H1 (cell line): ENCODE measurements around the gene RBSN. TPM values are rescaled to one million over a fixed set of nuclear protein-coding genes. Genes with fewer than 3 reads are reported as not detected.

ENCODE experiments used
- CTCF ChIA-PET: fragments of 300-600 bp; sonication (Branson Sonifier 250); formaldehyde crosslinking; loops from one replicate; lab custom pipeline; 2021; ENCODE audit not compliant: partially characterized antibody; lab: Charles Lee
- POLR2A ChIA-PET: fragments of 300-600 bp; sonication (Branson Sonifier 250); formaldehyde crosslinking; loops from one replicate; lab custom pipeline; 2021; ENCODE audit warnings: inconsistent platforms; ENCODE audit not compliant: partially characterized antibody; lab: Charles Lee
- DNase-seq, 2 experiments: peaks; one replicate each; pipeline versions ENCODE4 v3.0.0 to v3.0.0-alpha.2; 2010 to 2022; ENCODE audit warnings: low spot score in 2 of 2, low read depth in 1 of 2, mixed read lengths in 1 of 2
- FAIRE-seq: peaks from 2 replicates; lab custom pipeline; 2011; peaks lifted over from hg19 to GRCh38; lab: Jason Lieb, UNC
- H2AFZ ChIP-seq: 2 replicates; pipeline ENCODE4 v1.8.1; 2012; ENCODE audit warnings: low read length, inconsistent platforms
- H2AK5ac ChIP-seq: 2 replicates; pipeline ENCODE4 v1.6.1; 2013; ENCODE audit warnings: low read depth, low read length
- H2BK120ac ChIP-seq: replicated peaks from 2 replicates; pipeline ENCODE3; 2013; ENCODE audit warnings: low read depth, low read length, inconsistent platforms
- H2BK12ac ChIP-seq: 2 replicates; pipeline ENCODE4 v1.6.1; 2013; ENCODE audit warnings: low read depth, low read length
- H2BK15ac ChIP-seq: 2 replicates; pipeline ENCODE4 v1.6.1; 2013; ENCODE audit warnings: low read length
- H2BK20ac ChIP-seq: 2 replicates; pipeline ENCODE4 v1.6.1; 2013; ENCODE audit warnings: low read length
- H2BK5ac ChIP-seq: 2 replicates; pipeline ENCODE4 v1.6.1; 2013; ENCODE audit warnings: low read depth, low read length
- H3K14ac ChIP-seq: 2 replicates; pipeline ENCODE4 v1.6.1; 2013; ENCODE audit warnings: inconsistent platforms; ENCODE audit not compliant: insufficient read length
- H3K18ac ChIP-seq: 2 replicates; pipeline ENCODE4 v1.6.1; 2013; ENCODE audit warnings: low read length; ENCODE audit errors: extremely low read depth
- H3K23ac ChIP-seq: 2 replicates; pipeline ENCODE4 v1.6.1; 2013; ENCODE audit warnings: inconsistent platforms; ENCODE audit not compliant: insufficient read length
- H3K23me2 ChIP-seq: 2 replicates; pipeline ENCODE4 v1.6.1; 2013; ENCODE audit warnings: low read depth, low read length
- H3K27ac ChIP-seq: 2 replicates; pipeline ENCODE4 v1.6.1; 2011; ENCODE audit warnings: low read depth, low read length, inconsistent platforms
- H3K27me3 ChIP-seq, 4 experiments: replicated peaks in 1 of 4; 1 replicate in 1 of 4; 2 replicates in 3 of 4; pipeline versions ENCODE4 v1.6.1 to v1.8.1; 2011 to 2013; ENCODE audit warnings: low read length in 3 of 4, mild to moderate bottlenecking in 3 of 4, inconsistent platforms in 2 of 4, mixed read lengths in 2 of 4, moderate library complexity in 1 of 4; ENCODE audit not compliant: control insufficient read depth in 3 of 4, insufficient read depth in 3 of 4; ENCODE audit errors: extremely low read depth in 1 of 4
- H3K36me3 ChIP-seq, 4 experiments: 2 replicates each; pipeline versions ENCODE4 v1.6.1 to v1.8.1; 2011 to 2013; ENCODE audit warnings: mild to moderate bottlenecking in 4 of 4, low read length in 3 of 4, moderate library complexity in 2 of 4, control low read depth in 1 of 4, inconsistent platforms in 1 of 4; ENCODE audit not compliant: insufficient read depth in 4 of 4, control insufficient read depth in 2 of 4
- H3K4ac ChIP-seq: replicated peaks from 2 replicates; pipeline ENCODE3; 2013; ENCODE audit warnings: low read length, low read depth, mixed read lengths, inconsistent platforms; ENCODE audit not compliant: insufficient read length
- H3K4me1 ChIP-seq, 4 experiments: replicated peaks in 1 of 4; 1 replicate in 1 of 4; 2 replicates in 3 of 4; pipeline versions ENCODE4 v1.6.1 to v1.8.1; 2011 to 2013; ENCODE audit warnings: low read length in 3 of 4, inconsistent platforms in 2 of 4, mixed read lengths in 1 of 4; ENCODE audit not compliant: insufficient read depth in 4 of 4, control insufficient read depth in 3 of 4
- H3K4me2 ChIP-seq, 2 experiments: 2 replicates each; pipeline versions ENCODE4 v1.6.1 to v1.8.1; 2011 to 2013; ENCODE audit warnings: low read depth in 2 of 2, low read length in 2 of 2, control low read depth in 1 of 2, inconsistent platforms in 1 of 2, mild to moderate bottlenecking in 1 of 2; ENCODE audit not compliant: insufficient read depth in 1 of 2
- H3K4me3 ChIP-seq, 4 experiments: fragments of 200-600, 300-600 bp in 1 of 4; sonication (generic), shearing (Covaris generic), sonication (Bioruptor Twin) in 1 of 4; 2 replicates each; pipeline versions ENCODE4 v1.5.1 to v1.8.1; 2011 to 2016; ENCODE audit warnings: low read length in 4 of 4, low read depth in 3 of 4, control low read depth in 2 of 4, inconsistent platforms in 2 of 4, mild to moderate bottlenecking in 2 of 4, mixed read lengths in 1 of 4, moderate library complexity in 1 of 4; ENCODE audit not compliant: insufficient read depth in 2 of 4; ENCODE audit errors: extremely low read depth in 1 of 4
- H3K56ac ChIP-seq: replicated peaks from 2 replicates; pipeline ENCODE3; 2013; ENCODE audit warnings: low read depth, mild to moderate bottlenecking, mixed read lengths, low read length, inconsistent platforms; ENCODE audit not compliant: insufficient read length
- H3K79me1 ChIP-seq: 2 replicates; pipeline ENCODE4 v1.6.1; 2013; ENCODE audit warnings: low read depth, low read length, control low read depth
- H3K79me2 ChIP-seq, 2 experiments: 2 replicates each; pipeline versions ENCODE4 v1.6.1 to v1.8.1; 2012 to 2013; ENCODE audit warnings: low read length in 2 of 2, mild to moderate bottlenecking in 2 of 2, inconsistent platforms in 1 of 2; ENCODE audit not compliant: insufficient read depth in 2 of 2, control insufficient read depth in 1 of 2
- H3K9ac ChIP-seq, 4 experiments: replicated peaks in 1 of 4; 1 replicate in 1 of 4; 2 replicates in 3 of 4; pipeline versions ENCODE4 v1.6.1 to v1.8.1; 2011 to 2013; ENCODE audit warnings: low read depth in 3 of 4, low read length in 3 of 4, control low read depth in 2 of 4, mild to moderate bottlenecking in 2 of 4, moderate library complexity in 2 of 4, inconsistent platforms in 1 of 4; ENCODE audit errors: extremely low read depth in 1 of 4
- H3K9me3 ChIP-seq, 2 experiments: 2 replicates each; pipeline versions ENCODE4 v1.6.1 to v1.8.1; 2012 to 2013; ENCODE audit warnings: mild to moderate bottlenecking in 2 of 2, moderate library complexity in 2 of 2, control low read depth in 1 of 2, inconsistent platforms in 1 of 2, low read depth in 1 of 2, low read length in 1 of 2, mixed read lengths in 1 of 2; ENCODE audit not compliant: insufficient read depth in 2 of 2
- H4K20me1 ChIP-seq, 2 experiments: replicated peaks in 1 of 2; 2 replicates each; pipeline versions ENCODE3 to v1.8.1; 2011 to 2013; ENCODE audit warnings: inconsistent platforms in 2 of 2, low read length in 2 of 2, mild to moderate bottlenecking in 1 of 2; ENCODE audit not compliant: insufficient read depth in 2 of 2, control insufficient read depth in 1 of 2
- H4K5ac ChIP-seq: 2 replicates; pipeline ENCODE4 v1.6.1; 2013; ENCODE audit warnings: low read length, low read depth, mixed read lengths, inconsistent platforms; ENCODE audit not compliant: insufficient read length
- H4K8ac ChIP-seq: 2 replicates; pipeline ENCODE4 v1.8.0; 2013; ENCODE audit warnings: mild to moderate bottlenecking, moderate library complexity, low read length, inconsistent platforms; ENCODE audit not compliant: insufficient read depth; ENCODE audit errors: extremely low read depth
- H4K91ac ChIP-seq: replicated peaks from 2 replicates; pipeline ENCODE3; 2013; ENCODE audit warnings: low read length, mixed read lengths, inconsistent platforms; ENCODE audit not compliant: insufficient read length
- BRCA1 ChIP-seq: IDR thresholded peaks from 2 replicates; pipeline ENCODE4 v1.6.1; 2012; ENCODE audit warnings: low read depth, low read length, improper control_type of control experiment
- CHD2 ChIP-seq: IDR thresholded peaks from 2 replicates; pipeline ENCODE4 v1.6.1; 2012; ENCODE audit warnings: low read length, improper control_type of control experiment
- CREB1 ChIP-seq: IDR thresholded peaks from 2 replicates; pipeline ENCODE4 v1.6.1; 2012; ENCODE audit warnings: inconsistent platforms
- GTF2F1 ChIP-seq: IDR thresholded peaks from 2 replicates; pipeline ENCODE4 v1.6.1; 2012; ENCODE audit warnings: low read depth, low read length, improper control_type of control experiment, borderline replicate concordance
- POLR2A ChIP-seq, 2 experiments: IDR thresholded peaks; 1 replicate in 1 of 2; 2 replicates in 1 of 2; pipeline ENCODE4 v1.6.1; 2011; ENCODE audit warnings: low read depth in 2 of 2, low read length in 2 of 2, mild to moderate bottlenecking in 2 of 2; ENCODE audit errors: control extremely low read depth in 1 of 2
- POU5F1 ChIP-seq: IDR thresholded peaks from 2 replicates; pipeline ENCODE4 v1.6.1; 2011; ENCODE audit warnings: low read depth, mild to moderate bottlenecking, low read length, moderate library complexity
- RAD21 ChIP-seq, 2 experiments: IDR thresholded peaks in 1 of 2; conservative IDR thresholded peaks in 1 of 2; 2 replicates each; pipeline ENCODE4 v1.6.1; 2011; ENCODE audit warnings: low read depth in 2 of 2, low read length in 2 of 2, improper control_type of control experiment in 1 of 2, inconsistent platforms in 1 of 2, mild to moderate bottlenecking in 1 of 2, moderate library complexity in 1 of 2
- RFX5 ChIP-seq: IDR thresholded peaks from 2 replicates; pipeline ENCODE4 v1.6.1; 2011; ENCODE audit warnings: low read depth, low read length, improper control_type of control experiment, borderline replicate concordance
- SAP30 ChIP-seq: fragments of 300-600 bp; sonication (generic); IDR thresholded peaks from 2 replicates; pipeline ENCODE4 v1.7.1; 2012; ENCODE audit warnings: low read length, moderate library complexity, mild to moderate bottlenecking, inconsistent platforms; ENCODE audit not compliant: insufficient read depth, insufficient replicate concordance
- SIX5 ChIP-seq: IDR thresholded peaks from 2 replicates; pipeline ENCODE4 v1.6.1; 2011; ENCODE audit warnings: mild to moderate bottlenecking, low read depth, low read length
- YY1 ChIP-seq: IDR thresholded peaks from 2 replicates; pipeline ENCODE4 v1.6.1; 2011; ENCODE audit warnings: low read depth, mild to moderate bottlenecking, low read length
- WGBS, 2 experiments: shearing (Covaris generic) in 1 of 2; methylation state at CpG; one replicate each; pipeline versions ENCODE4 v1.1.6 to v1.1.7; 2013 to 2015; ENCODE audit warnings: low lambda C conversion rate in 2 of 2, mixed read lengths in 2 of 2, inconsistent platforms in 1 of 2, low coverage in 1 of 2, missing lambda C conversion rate in 1 of 2; ENCODE audit not compliant: insufficient replicate concordance in 2 of 2, insufficient coverage in 1 of 2, insufficient read length in 1 of 2; ENCODE audit errors: extremely low coverage in 1 of 2, missing lambda C conversion rate in 1 of 2; 5-methylcytosine and 5-hydroxymethylcytosine counted together
- polyA plus RNA-seq, 7 experiments: library from polyadenylated mRNA; depleted of rRNA in 3 of 7; stranded (reverse) in 5 of 7; unstranded in 2 of 7; fragments of >200 nt in 5 of 7; fragments of 200-250 nt in 2 of 7; gene quantifications; 1 replicate in 5 of 7; 2 replicates in 1 of 7; 4 replicates in 1 of 7; pipeline versions ENCODE4 v1.2.1 to v1.2.3, GENCODE V29; 2011 to 2013; ENCODE audit warnings: missing spikeins in 2 of 7, mixed read lengths in 2 of 7
- total RNA-seq: library from RNA; stranded (reverse); fragmentation: NEBNext Ultra II Directional; extraction: Animal tissue kit (Norgen Biotek cat#: 25700); gene quantifications from 2 replicates; pipeline ENCODE4 v1.2.1, GENCODE V29; 2021
- TF ChIP-seq, protein P1 (sequence below): IDR thresholded peaks from 2 replicates; pipeline ENCODE4 v1.6.1; 2012; ENCODE audit warnings: low read length, inconsistent platforms
- TF ChIP-seq, protein P2 (sequence below): IDR thresholded peaks from 2 replicates; pipeline ENCODE4 v1.6.1; 2012; ENCODE audit warnings: inconsistent platforms

The RBSN gene
- total and polyA plus RNA-seq, 2 of the 8 experiments (the other 6 are each of a cell fraction or from before 2014, with no cell fraction given): 5.9 to 20.0 TPM

DNA sequence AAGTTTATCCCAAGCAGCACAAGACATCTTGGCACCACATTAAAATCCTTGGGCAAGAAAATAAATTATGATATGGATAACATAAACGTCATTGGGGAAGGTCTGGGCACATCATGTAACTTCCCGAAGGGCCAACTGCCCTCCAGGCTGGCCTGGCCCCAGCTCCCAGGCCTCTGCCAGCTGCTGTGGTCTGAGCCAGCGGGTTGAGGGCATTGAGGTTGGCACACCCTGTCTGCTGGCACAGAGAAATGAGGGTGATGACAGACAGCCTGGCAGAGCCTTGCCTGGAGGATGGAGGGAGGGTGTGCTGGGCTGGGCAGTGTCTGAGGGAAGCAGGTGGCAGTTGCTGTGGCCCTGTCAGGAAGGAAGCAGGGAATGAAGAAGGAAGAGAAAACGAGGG, 3.3 kb upstream of the RBSN start:
- H2BK15ac ChIP-seq: no peak overlapping the region
- H3K9me3 ChIP-seq: no peaks in the 10 kb centered on the region
- H3K56ac ChIP-seq: no peak overlapping the region
- no peak overlapping the region for H2BK120ac ChIP-seq
- H3K23me2 ChIP-seq: peaks cover 9% of the 10 kb centered on the region
- H3K4me1 ChIP-seq: peaks cover 0 to 9% (median 4%) of the 10 kb centered on the region in 4 experiments; a peak in 4 of 7 replicates
- H3K27me3 ChIP-seq: no peaks in the 10 kb centered on the region
- H2BK5ac ChIP-seq: no peak overlapping the region
- H3K18ac ChIP-seq: no peak overlapping the region
- DNase-seq (no peak), FAIRE-seq (no peak)
- H3K9ac ChIP-seq: no peak overlapping the region
- ChIA-PET CTCF (interaction anchor here (1.0 to 1.3 kb wide), 5 partner anchors 11 to 275 kb away, joined by 3 to 6 read pairs (median 3); no protein-coding TSS in a partner anchor), POLR2A (interaction anchor here (1.8 kb wide), 1 partner anchor 8 kb away, joined by 5 read pairs; no protein-coding TSS in a partner anchor)
- no peak overlapping the region for H3K27ac ChIP-seq
- H3K4me3 ChIP-seq: no peak overlapping the region
- H3K36me3 ChIP-seq: no peaks in the 10 kb centered on the region
- H4K8ac ChIP-seq: 0 out of 2 replicates have a peak overlapping the region, but pooled peaks have one; percentile 39
- no peak overlapping the region; the same call in 1 of the 2 replicates for H2BK12ac ChIP-seq
- H3K23ac ChIP-seq: no peak overlapping the region
- WGBS, 2 experiments: 63% methylated on average over 4 of the region's 4 CpGs; no CpG with 5 or more reads in 1 of the 2 experiments
- H4K20me1 ChIP-seq: peaks cover 0 to 2% of the 10 kb centered on the region in 2 experiments
- no peak overlapping the region for H4K5ac ChIP-seq
- no peak overlapping the region for H3K14ac ChIP-seq
- no peak overlapping the region for H2AFZ ChIP-seq
- no peak overlapping the region for H4K91ac ChIP-seq
- H2AK5ac ChIP-seq: no peak overlapping the region
- H3K4me2 ChIP-seq: no peak overlapping the region
- no peak overlapping the region for H3K4ac ChIP-seq
- no peak overlapping the region for H2BK20ac ChIP-seq
- H3K79me2 ChIP-seq: peaks cover 0 to 13% of the 10 kb centered on the region in 2 experiments
- H3K79me1 ChIP-seq: peaks cover 6% of the 10 kb centered on the region; the same call in 1 of the 2 replicates
- TF ChIP-seq RFX5 (no peak), POLR2A (IDR thresholded peaks at IDR 0.05; ENCODE audit: control extremely low read depth in 1 of 2, low read depth in 2 of 2, low read length in 2 of 2) (no peak), GTF2F1 (no peak), CREB1 (no peak), POU5F1 (no peak), SIX5 (no peak), RAD21 (IDR thresholded peaks at IDR 0.05 in 1 of 2, conservative IDR thresholded peaks at IDR 0.05 in 1 of 2; ENCODE audit: low read depth in 2 of 2, low read length in 2 of 2) (no peak), BRCA1 (no peak), SAP30 (no peak), CHD2 (no peak), YY1 (no peak)
- TF ChIP-seq, protein P1, sequence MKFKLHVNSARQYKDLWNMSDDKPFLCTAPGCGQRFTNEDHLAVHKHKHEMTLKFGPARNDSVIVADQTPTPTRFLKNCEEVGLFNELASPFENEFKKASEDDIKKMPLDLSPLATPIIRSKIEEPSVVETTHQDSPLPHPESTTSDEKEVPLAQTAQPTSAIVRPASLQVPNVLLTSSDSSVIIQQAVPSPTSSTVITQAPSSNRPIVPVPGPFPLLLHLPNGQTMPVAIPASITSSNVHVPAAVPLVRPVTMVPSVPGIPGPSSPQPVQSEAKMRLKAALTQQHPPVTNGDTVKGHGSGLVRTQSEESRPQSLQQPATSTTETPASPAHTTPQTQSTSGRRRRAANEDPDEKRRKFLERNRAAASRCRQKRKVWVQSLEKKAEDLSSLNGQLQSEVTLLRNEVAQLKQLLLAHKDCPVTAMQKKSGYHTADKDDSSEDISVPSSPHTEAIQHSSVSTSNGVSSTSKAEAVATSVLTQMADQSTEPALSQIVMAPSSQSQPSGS: no peak
- TF ChIP-seq, protein P2, sequence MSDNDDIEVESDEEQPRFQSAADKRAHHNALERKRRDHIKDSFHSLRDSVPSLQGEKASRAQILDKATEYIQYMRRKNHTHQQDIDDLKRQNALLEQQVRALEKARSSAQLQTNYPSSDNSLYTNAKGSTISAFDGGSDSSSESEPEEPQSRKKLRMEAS: no peak
